Measurements from ENCODE around the gene TNS3.

The TNS3 gene

GRCh38 chr7:47505312-47506007, 76.5 kb downstream of the TNS3 start:
- no peak for DNase-seq (ENCODE audit: low read depth)

- DNase-seq (ENCODE audit: low read depth), result no peak
Measured at GRCh38 chr7:47504551-47505311, 77.2 kb downstream of the TNS3 start.

GRCh38 chr7:47503281-47503680, 78.6 kb downstream of the TNS3 start:
- no peak for DNase-seq (ENCODE audit: low read depth)

- no peak for DNase-seq (ENCODE audit: low read depth)
Measured at GRCh38 chr7:47502240-47502877, 79.6 kb downstream of the TNS3 start.

GRCh38 chr7:47501406-47501805, 80.5 kb downstream of the TNS3 start:
- DNase-seq (ENCODE audit: low read depth), result no peak

GRCh38 chr7:47500103-47500563, 81.8 kb downstream of the TNS3 start:
- DNase-seq (ENCODE audit: low read depth), result no peak

GRCh38 chr7:47498229-47499056, 83.5 kb downstream of the TNS3 start:
- DNase-seq (ENCODE audit: low read depth), result no peak

GRCh38 chr7:47497367-47498096, 84.4 kb downstream of the TNS3 start:
- no peak for DNase-seq (ENCODE audit: low read depth)

- no peak for DNase-seq (ENCODE audit: low read depth)
Measured at GRCh38 chr7:47496666-47497065, 85.2 kb downstream of the TNS3 start.

GRCh38 chr7:47496056-47496665, 85.8 kb downstream of the TNS3 start:
- no peak for DNase-seq (ENCODE audit: low read depth)

GRCh38 chr7:47493976-47494911, 87.7 kb downstream of the TNS3 start:
- no peak for DNase-seq (ENCODE audit: low read depth)

GRCh38 chr7:47492716-47493325, 89.1 kb downstream of the TNS3 start:
- DNase-seq (ENCODE audit: low read depth), result no peak

GRCh38 chr7:47490501-47491265, 91.2 kb downstream of the TNS3 start:
- no peak for DNase-seq (ENCODE audit: low read depth)

GRCh38 chr7:47489624-47490023, 92.3 kb downstream of the TNS3 start:
- no peak for DNase-seq (ENCODE audit: low read depth)

GRCh38 chr7:47488969-47489342, 93.0 kb downstream of the TNS3 start:
- DNase-seq (ENCODE audit: low read depth), result no peak

GRCh38 chr7:47488201-47488968, 93.5 kb downstream of the TNS3 start:
- no peak for DNase-seq (ENCODE audit: low read depth)

- DNase-seq (ENCODE audit: low read depth), result no peak
Measured at GRCh38 chr7:47485640-47486435, 96.1 kb downstream of the TNS3 start.
